PC-3 (cell line): ENCODE results near the gene PLD1.

Experiments
- CTCF ChIP-seq: fragments of 300-600 bp; sonication (generic); conservative IDR thresholded peaks from 2 replicates; pipeline ENCODE4 v1.5.1; 2017; ENCODE audit warnings: antibody characterized with exemption, low read depth, mild to moderate bottlenecking, low read length
- EZH2 ChIP-seq: fragments of 300-600 bp; sonication (generic); IDR thresholded peaks from one replicate; pipeline ENCODE4 v1.6.1; 2017; ENCODE audit warnings: antibody characterized with exemption, mild to moderate bottlenecking, low read length; ENCODE audit not compliant: unreplicated experiment

DNA sequence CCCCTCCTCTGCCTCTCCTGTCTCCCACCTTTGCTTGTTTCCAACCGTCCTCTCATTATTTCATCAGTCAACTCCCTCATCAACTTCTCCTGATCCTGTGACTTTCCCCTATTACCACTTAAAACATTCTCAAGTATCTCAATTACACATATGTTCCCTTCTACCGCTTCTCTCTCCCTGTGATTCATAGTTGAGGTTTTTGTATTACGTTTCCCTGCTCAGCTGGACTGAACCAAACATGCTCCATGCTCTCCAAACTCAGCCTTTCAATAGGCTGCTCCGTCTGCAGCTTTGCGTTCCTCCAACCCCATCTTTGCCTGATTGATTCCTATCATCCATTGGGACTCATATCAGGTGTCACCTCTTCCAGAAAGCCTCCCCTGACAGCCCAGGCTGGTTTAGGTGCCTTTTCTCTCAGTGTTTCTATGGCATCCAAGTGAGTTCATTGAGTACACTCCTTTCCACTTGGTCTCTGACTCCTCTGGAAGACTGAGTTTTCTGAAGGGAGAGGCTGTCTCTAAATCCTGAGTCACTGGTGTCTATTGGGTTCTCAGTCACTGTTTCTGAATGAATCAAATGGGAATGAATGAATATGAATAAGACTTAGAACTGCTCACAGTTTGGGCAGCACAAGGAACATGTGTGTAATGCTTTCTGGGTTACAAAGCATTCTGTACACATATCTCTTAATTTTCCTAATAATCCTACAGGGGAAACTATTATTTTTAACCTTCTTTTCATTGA is 56.4 kb downstream of the PLD1 start:
- TF ChIP-seq EZH2 (no peak), CTCF (no peak)
